DND-41 (cell line): ENCODE results near the gene ANKRD12.

Experiments
- ATAC-seq: fragments of 200-7000 bp; cut with Tn5 transposase; 3 replicates; pipeline ENCODE4 v1.9.1; 2021; ENCODE audit warnings: low read depth; ENCODE audit not compliant: insufficient read depth
- DNase-seq: peaks from one replicate; pipeline ENCODE4 v3.0.0-alpha.2; 2020
- H2AFZ ChIP-seq: 2 replicates; pipeline ENCODE4 v1.6.0; 2012; ENCODE audit warnings: low read depth, low read length
- H3K27ac ChIP-seq: 2 replicates; pipeline ENCODE4 v1.5.1; 2012; ENCODE audit warnings: low read length, inconsistent platforms
- H3K27me3 ChIP-seq: fragments of 200-600 bp; sonication (generic); 2 replicates; pipeline ENCODE4 v1.6.0; 2012; ENCODE audit warnings: low read length, mild to moderate bottlenecking, inconsistent platforms; ENCODE audit not compliant: insufficient read depth, poor library complexity
- H3K36me3 ChIP-seq: 2 replicates; pipeline ENCODE4 v1.5.1; 2012; ENCODE audit warnings: low read length, inconsistent platforms; ENCODE audit not compliant: insufficient read depth
- H3K4me1 ChIP-seq: 2 replicates; pipeline ENCODE4 v1.5.1; 2012; ENCODE audit warnings: mild to moderate bottlenecking, low read length; ENCODE audit not compliant: insufficient read depth
- H3K4me2 ChIP-seq: 2 replicates; pipeline ENCODE4 v1.6.0; 2012; ENCODE audit warnings: mild to moderate bottlenecking, moderate library complexity, low read length, inconsistent platforms; ENCODE audit not compliant: insufficient read depth
- H3K4me3 ChIP-seq, 2 experiments: fragments of 200-600 bp in 1 of 2; shearing (Covaris generic) in 1 of 2; 2 replicates each; pipeline ENCODE4 v1.5.1; 2012 to 2016; ENCODE audit warnings: inconsistent platforms in 2 of 2, low read length in 2 of 2, mild to moderate bottlenecking in 2 of 2, low read depth in 1 of 2, moderate library complexity in 1 of 2
- H3K79me2 ChIP-seq: 2 replicates; pipeline ENCODE4 v1.6.0; 2012; ENCODE audit warnings: low read length, inconsistent platforms; ENCODE audit not compliant: insufficient read depth
- H3K9ac ChIP-seq: 2 replicates; pipeline ENCODE4 v1.6.0; 2012; ENCODE audit warnings: low read depth, mild to moderate bottlenecking, inconsistent platforms, low read length, moderate library complexity
- H3K9me3 ChIP-seq: 2 replicates; pipeline ENCODE4 v1.5.1; 2012; ENCODE audit warnings: low read length, moderate library complexity, mild to moderate bottlenecking, inconsistent platforms; ENCODE audit not compliant: insufficient read depth, severe bottlenecking
- H4K20me1 ChIP-seq: 2 replicates; pipeline ENCODE4 v1.6.0; 2012; ENCODE audit warnings: low read length; ENCODE audit not compliant: insufficient read depth
- CTCF ChIP-seq: IDR thresholded peaks from 2 replicates; pipeline ENCODE4 v1.5.1; 2012; ENCODE audit warnings: borderline replicate concordance, low read length, moderate library complexity, mild to moderate bottlenecking; ENCODE audit not compliant: poor library complexity, severe bottlenecking; ENCODE audit errors: extremely low read depth
- EZH2 ChIP-seq: IDR thresholded peaks from 3 replicates; pipeline ENCODE4 v1.6.1; 2012; ENCODE audit warnings: borderline replicate concordance, low read depth, mild to moderate bottlenecking, moderate library complexity, low read length, inconsistent platforms; ENCODE audit not compliant: severe bottlenecking

Gene ANKRD12

DNA sequence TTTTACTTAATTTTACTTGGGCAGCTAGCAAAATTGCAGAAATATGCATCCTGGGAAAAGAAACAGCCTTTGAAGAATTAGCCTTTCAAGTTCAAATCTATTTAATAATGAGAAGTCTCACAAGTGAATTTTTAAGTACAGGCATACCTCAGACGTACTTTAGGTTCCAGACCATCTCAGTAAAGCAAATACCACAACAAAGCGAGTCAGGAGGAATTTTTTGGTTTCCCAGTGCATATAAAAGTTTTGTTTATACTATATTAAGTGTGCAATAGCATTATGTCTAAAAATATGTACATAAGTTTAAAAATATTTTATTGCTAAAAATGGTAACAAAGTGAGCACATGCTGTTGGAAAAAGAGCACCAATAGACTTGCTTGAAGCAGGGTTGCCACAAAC, 147.2 kb downstream of the ANKRD12 start:
- H3K4me3 ChIP-seq: no peak overlapping the region
- TF ChIP-seq EZH2 (no peak), CTCF (no peak)
- no peak overlapping the region for H3K9ac ChIP-seq
- H3K4me2 ChIP-seq: no peak overlapping the region
- DNase-seq (no peak), ATAC-seq (no peak)
- no peaks in the 10 kb centered on the region for H3K4me1 ChIP-seq
- H3K79me2 ChIP-seq: no peaks in the 10 kb centered on the region
- peaks cover 3% of the 10 kb centered on the region; the same call in 1 of the 2 replicates for H3K36me3 ChIP-seq
- no peak overlapping the region for H3K27ac ChIP-seq
- no peaks in the 10 kb centered on the region for H3K9me3 ChIP-seq
- no peak overlapping the region for H2AFZ ChIP-seq
- no peaks in the 10 kb centered on the region for H4K20me1 ChIP-seq
- no peaks in the 10 kb centered on the region for H3K27me3 ChIP-seq

- Histone ChIP-seq H2AFZ (no peak overlapping the region), H3K9ac (no peak overlapping the region), H3K4me3 (no peak overlapping the region), H3K79me2 (no peaks in the 10 kb centered on the region), H3K36me3 (no peaks in the 10 kb centered on the region; the same call in 1 of the 2 replicates), H3K27me3 (no peaks in the 10 kb centered on the region), H4K20me1 (no peaks in the 10 kb centered on the region), H3K27ac (no peak overlapping the region), H3K9me3 (no peaks in the 10 kb centered on the region), H3K4me2 (no peak overlapping the region), H3K4me1 (no peaks in the 10 kb centered on the region)
- DNase-seq (no peak), ATAC-seq (no peak)
- TF ChIP-seq EZH2 (no peak), CTCF (no peak)
Measured at GRCh38 chr18:9285604-9286003, 149.0 kb downstream of the ANKRD12 start.

GRCh38 chr18:9287036-9287435, 150.5 kb downstream of the ANKRD12 start:
- ATAC-seq (no peak), DNase-seq (no peak)
- Histone ChIP-seq H3K79me2 (no peaks in the 10 kb centered on the region), H3K9ac (no peak overlapping the region), H3K27ac (no peak overlapping the region), H3K27me3 (no peaks in the 10 kb centered on the region), H3K4me1 (no peaks in the 10 kb centered on the region), H2AFZ (no peak overlapping the region), H3K4me2 (no peak overlapping the region), H3K4me3 (no peak overlapping the region), H3K36me3 (no peaks in the 10 kb centered on the region), H3K9me3 (no peaks in the 10 kb centered on the region), H4K20me1 (no peaks in the 10 kb centered on the region)
- no peak for TF ChIP-seq CTCF
- no peak for TF ChIP-seq EZH2

GRCh38 chr18:9289698-9290097, 153.1 kb downstream of the ANKRD12 start:
- Histone ChIP-seq H3K9ac (no peak overlapping the region), H3K4me2 (no peak overlapping the region), H3K9me3 (peaks cover 6% of the 10 kb centered on the region), H2AFZ (no peak overlapping the region), H3K27me3 (no peaks in the 10 kb centered on the region), H3K27ac (no peak overlapping the region), H4K20me1 (no peaks in the 10 kb centered on the region), H3K36me3 (no peaks in the 10 kb centered on the region), H3K4me3 (no peak overlapping the region), H3K79me2 (no peaks in the 10 kb centered on the region), H3K4me1 (no peaks in the 10 kb centered on the region)
- ATAC-seq (no peak), DNase-seq (no peak)
- TF ChIP-seq EZH2 (no peak), CTCF (no peak)
